Measurements from ENCODE around the gene CDKN1C.

- TF ChIP-seq, protein P1, sequence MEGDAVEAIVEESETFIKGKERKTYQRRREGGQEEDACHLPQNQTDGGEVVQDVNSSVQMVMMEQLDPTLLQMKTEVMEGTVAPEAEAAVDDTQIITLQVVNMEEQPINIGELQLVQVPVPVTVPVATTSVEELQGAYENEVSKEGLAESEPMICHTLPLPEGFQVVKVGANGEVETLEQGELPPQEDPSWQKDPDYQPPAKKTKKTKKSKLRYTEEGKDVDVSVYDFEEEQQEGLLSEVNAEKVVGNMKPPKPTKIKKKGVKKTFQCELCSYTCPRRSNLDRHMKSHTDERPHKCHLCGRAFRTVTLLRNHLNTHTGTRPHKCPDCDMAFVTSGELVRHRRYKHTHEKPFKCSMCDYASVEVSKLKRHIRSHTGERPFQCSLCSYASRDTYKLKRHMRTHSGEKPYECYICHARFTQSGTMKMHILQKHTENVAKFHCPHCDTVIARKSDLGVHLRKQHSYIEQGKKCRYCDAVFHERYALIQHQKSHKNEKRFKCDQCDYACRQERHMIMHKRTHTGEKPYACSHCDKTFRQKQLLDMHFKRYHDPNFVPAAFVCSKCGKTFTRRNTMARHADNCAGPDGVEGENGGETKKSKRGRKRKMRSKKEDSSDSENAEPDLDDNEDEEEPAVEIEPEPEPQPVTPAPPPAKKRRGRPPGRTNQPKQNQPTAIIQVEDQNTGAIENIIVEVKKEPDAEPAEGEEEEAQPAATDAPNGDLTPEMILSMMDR (conservative IDR thresholded peaks at IDR 0.05; ENCODE audit: low read depth, low read length), result no peak
- no peak for TF ChIP-seq EZH2 (IDR thresholded peaks at IDR 0.05; ENCODE audit: low read length, unreplicated experiment)
- no peak for TF ChIP-seq EZH2phosphoT487 (IDR thresholded peaks at IDR 0.05; ENCODE audit: borderline replicate concordance, low read length)
Observed at GRCh38 chr11:2911785-2912391, 26.3 kb upstream of the CDKN1C start.
